Pericardium fibroblast (primary cell): Measurements from ENCODE around the gene ALPL. TPM values are rescaled to one million over a fixed set of nuclear protein-coding genes. Genes with fewer than 3 reads are reported as not detected.

Source experiments
- total RNA-seq: library from RNA; depleted of rRNA; stranded (reverse); fragments of >200 nt; gene quantifications from 2 replicates; pipeline ENCODE4 v1.2.3, GENCODE V29; 2015

ALPL gene
- total RNA-seq: 4.0 and 11.2 TPM in 2 replicates

GRCh38 chr1:21509351-21510112 is at the start of gene ALPL:
Gene ALPL, plus strand, starts transcription at chr1:21509423. Its CDS starts 44,659 bp downstream, at chr1:21554082.

Other genes starting within 250 kb of the ALPL start
- 62.1 and 84.3 TPM in 2 replicates for gene ECE1, start 219.0 kb upstream of the ALPL start, total RNA-seq
- gene NBPF3, start 69.3 kb upstream of the ALPL start, total RNA-seq: 9.8 and 13.9 TPM in 2 replicates
- 0.82 TPM in 1 of 2 replicates, not detected in the other for gene RAP1GAP, start 159.9 kb downstream of the ALPL start, total RNA-seq